HEK293 (cell line): Measurements from ENCODE around the gene PREB.

ENCODE experiments used
- EGR2 ChIP-seq: fragments of 450-650 bp; formaldehyde crosslinking; IDR thresholded peaks from 2 replicates; pipeline ENCODE4 v1.5.1; 2016; ENCODE audit warnings: low read depth, missing biosample characterization, missing genetic modification characterization
- GFI1B ChIP-seq: fragments of 450-650 bp; formaldehyde crosslinking; IDR thresholded peaks from 2 replicates; pipeline ENCODE4 v1.5.1; 2016; ENCODE audit warnings: missing biosample characterization, missing genetic modification characterization
- GLI4 ChIP-seq: fragments of 450-650 bp; formaldehyde crosslinking; IDR thresholded peaks from 2 replicates; pipeline ENCODE4 v1.5.1; 2016; ENCODE audit warnings: missing biosample characterization, missing genetic modification characterization
- GLIS2 ChIP-seq: fragments of 450-650 bp; formaldehyde crosslinking; IDR thresholded peaks from 2 replicates; pipeline ENCODE4 v1.5.1; 2016; ENCODE audit warnings: missing biosample characterization, missing genetic modification characterization
- KLF9 ChIP-seq: fragments of 450-650 bp; formaldehyde crosslinking; IDR thresholded peaks from 2 replicates; pipeline ENCODE4 v1.5.1; 2016; ENCODE audit warnings: missing biosample characterization, missing genetic modification characterization, low read depth
- OVOL3 ChIP-seq: fragments of 450-650 bp; formaldehyde crosslinking; IDR thresholded peaks from 2 replicates; pipeline ENCODE4 v1.5.1; 2016; ENCODE audit warnings: missing biosample characterization, missing genetic modification characterization
- SCRT2 ChIP-seq: fragments of 450-650 bp; formaldehyde crosslinking; IDR thresholded peaks from 2 replicates; pipeline ENCODE4 v1.5.1; 2016; ENCODE audit warnings: missing biosample characterization, missing genetic modification characterization
- SP3 ChIP-seq: fragments of 450-650 bp; formaldehyde crosslinking; IDR thresholded peaks from 2 replicates; pipeline ENCODE4 v1.5.1; 2016; ENCODE audit warnings: missing biosample characterization, missing genetic modification characterization
- TRIM28 ChIP-seq: IDR thresholded peaks from 2 replicates; pipeline ENCODE4 v1.6.1; 2011; ENCODE audit warnings: low read length, control low read depth, borderline replicate concordance
- ZBTB48 ChIP-seq: fragments of 450-650 bp; formaldehyde crosslinking; IDR thresholded peaks from 2 replicates; pipeline ENCODE4 v1.5.1; 2016; ENCODE audit warnings: missing biosample characterization, missing genetic modification characterization
- ZBTB8A ChIP-seq: fragments of 450-650 bp; formaldehyde crosslinking; IDR thresholded peaks from 2 replicates; pipeline ENCODE4 v1.5.1; 2016; ENCODE audit warnings: missing biosample characterization, missing genetic modification characterization
- ZFP37 ChIP-seq: fragments of 450-650 bp; formaldehyde crosslinking; IDR thresholded peaks from 2 replicates; pipeline ENCODE4 v1.5.1; 2016; ENCODE audit warnings: missing biosample characterization, missing genetic modification characterization
- ZIC2 ChIP-seq: fragments of 450-650 bp; formaldehyde crosslinking; IDR thresholded peaks from 2 replicates; pipeline ENCODE4 v1.5.1; 2016; ENCODE audit warnings: missing biosample characterization, missing genetic modification characterization
- ZNF10 ChIP-seq: fragments of 450-650 bp; formaldehyde crosslinking; IDR thresholded peaks from 2 replicates; pipeline ENCODE4 v1.5.1; 2017; ENCODE audit warnings: missing biosample characterization, missing genetic modification characterization
- ZNF335 ChIP-seq: fragments of 450-650 bp; formaldehyde crosslinking; conservative IDR thresholded peaks from 2 replicates; pipeline ENCODE4 v1.5.1; 2016; ENCODE audit warnings: missing biosample characterization, missing genetic modification characterization
- ZNF501 ChIP-seq: fragments of 450-650 bp; formaldehyde crosslinking; IDR thresholded peaks from 2 replicates; pipeline ENCODE4 v1.5.1; 2016; ENCODE audit warnings: missing biosample characterization, missing genetic modification characterization
- ZNF600 ChIP-seq: fragments of 450-650 bp; formaldehyde crosslinking; IDR thresholded peaks from 2 replicates; pipeline ENCODE4 v1.5.1; 2016; ENCODE audit warnings: missing biosample characterization, missing genetic modification characterization
- TF ChIP-seq, protein P1 (sequence below): fragments of 450-650 bp; formaldehyde crosslinking; IDR thresholded peaks from 2 replicates; pipeline ENCODE4 v1.5.1; 2016; ENCODE audit warnings: missing biosample characterization, missing genetic modification characterization
- TF ChIP-seq, protein P2 (sequence below): fragments of 450-650 bp; formaldehyde crosslinking; IDR thresholded peaks from 2 replicates; pipeline ENCODE4 v1.5.1; 2016; ENCODE audit warnings: missing biosample characterization, missing genetic modification characterization, low read depth
- TF ChIP-seq, protein P3 (sequence below): fragments of 450-650 bp; formaldehyde crosslinking; optimal IDR thresholded peaks from 2 replicates; pipeline ENCODE3; 2016; ENCODE audit warnings: missing biosample characterization, mild to moderate bottlenecking, missing genetic modification characterization
- TF ChIP-seq, protein P4 (sequence below): fragments of 450-650 bp; formaldehyde crosslinking; IDR thresholded peaks from 2 replicates; pipeline ENCODE4 v1.5.1; 2017; ENCODE audit warnings: missing biosample characterization, missing genetic modification characterization
- TF ChIP-seq, protein P5 (sequence below): fragments of 450-650 bp; formaldehyde crosslinking; IDR thresholded peaks from 2 replicates; pipeline ENCODE4 v1.5.1; 2016; ENCODE audit warnings: missing biosample characterization, missing genetic modification characterization, low read depth

PREB gene

DNA sequence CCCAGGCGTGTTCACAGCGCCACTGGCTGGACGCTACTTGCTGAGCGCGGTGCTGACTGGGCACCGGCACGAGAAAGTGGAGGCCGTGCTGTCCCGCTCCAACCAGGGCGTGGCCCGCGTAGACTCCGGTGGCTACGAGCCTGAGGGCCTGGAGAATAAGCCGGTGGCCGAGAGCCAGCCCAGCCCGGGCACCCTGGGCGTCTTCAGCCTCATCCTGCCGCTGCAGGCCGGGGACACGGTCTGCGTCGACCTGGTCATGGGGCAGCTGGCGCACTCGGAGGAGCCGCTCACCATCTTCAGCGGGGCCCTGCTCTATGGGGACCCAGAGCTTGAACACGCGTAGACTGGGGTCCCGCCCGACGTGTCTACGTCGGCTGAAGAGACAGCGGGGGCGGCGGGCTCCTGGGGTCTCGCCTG lies 48.8 kb downstream of the PREB start (continued):
- TF ChIP-seq ZNF501 (tag by site-specific recombination) (0 out of 2 replicates have a peak, but pooled peaks have one; percentile 27), TRIM28 (no peak), ZFP37 (peak; percentile 47; the same call in 1 of the 2 replicates), ZNF600 (tag by site-specific recombination) (peak; percentile 60; the same call in 1 of the 2 replicates), ZBTB8A (tag by site-specific recombination) (no peak; the same call in 1 of the 2 replicates), OVOL3 (tag by site-specific recombination) (no peak), GLI4 (tag by site-specific recombination) (no peak), GLIS2 (tag by site-specific recombination) (peak; percentile 57; the same call in 1 of the 2 replicates), ZNF10 (tag by site-specific recombination) (no peak), ZBTB48 (tag by site-specific recombination) (peak; percentile 11; the same call in 1 of the 2 replicates), SP3 (peak; percentile 17; the same call in 1 of the 2 replicates), ZIC2 (tag by site-specific recombination) (0 out of 2 replicates have a peak, but pooled peaks have one; percentile 14), SCRT2 (tag by site-specific recombination) (no peak), ZNF335 (tag by site-specific recombination) (peak; percentile 79), EGR2 (tag by site-specific recombination) (no peak), KLF9 (tag by site-specific recombination) (peak; percentile 39), GFI1B (tag by site-specific recombination) (no peak)
- TF ChIP-seq, protein P1, sequence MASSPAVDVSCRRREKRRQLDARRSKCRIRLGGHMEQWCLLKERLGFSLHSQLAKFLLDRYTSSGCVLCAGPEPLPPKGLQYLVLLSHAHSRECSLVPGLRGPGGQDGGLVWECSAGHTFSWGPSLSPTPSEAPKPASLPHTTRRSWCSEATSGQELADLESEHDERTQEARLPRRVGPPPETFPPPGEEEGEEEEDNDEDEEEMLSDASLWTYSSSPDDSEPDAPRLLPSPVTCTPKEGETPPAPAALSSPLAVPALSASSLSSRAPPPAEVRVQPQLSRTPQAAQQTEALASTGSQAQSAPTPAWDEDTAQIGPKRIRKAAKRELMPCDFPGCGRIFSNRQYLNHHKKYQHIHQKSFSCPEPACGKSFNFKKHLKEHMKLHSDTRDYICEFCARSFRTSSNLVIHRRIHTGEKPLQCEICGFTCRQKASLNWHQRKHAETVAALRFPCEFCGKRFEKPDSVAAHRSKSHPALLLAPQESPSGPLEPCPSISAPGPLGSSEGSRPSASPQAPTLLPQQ, result peak; percentile 30; the same call in 1 of the 2 replicates
- TF ChIP-seq, protein P2, sequence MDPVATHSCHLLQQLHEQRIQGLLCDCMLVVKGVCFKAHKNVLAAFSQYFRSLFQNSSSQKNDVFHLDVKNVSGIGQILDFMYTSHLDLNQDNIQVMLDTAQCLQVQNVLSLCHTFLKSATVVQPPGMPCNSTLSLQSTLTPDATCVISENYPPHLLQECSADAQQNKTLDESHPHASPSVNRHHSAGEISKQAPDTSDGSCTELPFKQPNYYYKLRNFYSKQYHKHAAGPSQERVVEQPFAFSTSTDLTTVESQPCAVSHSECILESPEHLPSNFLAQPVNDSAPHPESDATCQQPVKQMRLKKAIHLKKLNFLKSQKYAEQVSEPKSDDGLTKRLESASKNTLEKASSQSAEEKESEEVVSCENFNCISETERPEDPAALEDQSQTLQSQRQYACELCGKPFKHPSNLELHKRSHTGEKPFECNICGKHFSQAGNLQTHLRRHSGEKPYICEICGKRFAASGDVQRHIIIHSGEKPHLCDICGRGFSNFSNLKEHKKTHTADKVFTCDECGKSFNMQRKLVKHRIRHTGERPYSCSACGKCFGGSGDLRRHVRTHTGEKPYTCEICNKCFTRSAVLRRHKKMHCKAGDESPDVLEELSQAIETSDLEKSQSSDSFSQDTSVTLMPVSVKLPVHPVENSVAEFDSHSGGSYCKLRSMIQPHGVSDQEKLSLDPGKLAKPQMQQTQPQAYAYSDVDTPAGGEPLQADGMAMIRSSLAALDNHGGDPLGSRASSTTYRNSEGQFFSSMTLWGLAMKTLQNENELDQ (tag by site-specific recombination), result no peak
- TF ChIP-seq, protein P3, sequence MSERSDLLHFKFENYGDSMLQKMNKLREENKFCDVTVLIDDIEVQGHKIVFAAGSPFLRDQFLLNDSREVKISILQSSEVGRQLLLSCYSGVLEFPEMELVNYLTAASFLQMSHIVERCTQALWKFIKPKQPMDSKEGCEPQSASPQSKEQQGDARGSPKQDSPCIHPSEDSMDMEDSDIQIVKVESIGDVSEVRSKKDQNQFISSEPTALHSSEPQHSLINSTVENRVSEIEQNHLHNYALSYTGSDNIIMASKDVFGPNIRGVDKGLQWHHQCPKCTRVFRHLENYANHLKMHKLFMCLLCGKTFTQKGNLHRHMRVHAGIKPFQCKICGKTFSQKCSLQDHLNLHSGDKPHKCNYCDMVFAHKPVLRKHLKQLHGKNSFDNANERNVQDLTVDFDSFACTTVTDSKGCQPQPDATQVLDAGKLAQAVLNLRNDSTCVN (tag by site-specific recombination), result peak; percentile 62
- TF ChIP-seq, protein P4, sequence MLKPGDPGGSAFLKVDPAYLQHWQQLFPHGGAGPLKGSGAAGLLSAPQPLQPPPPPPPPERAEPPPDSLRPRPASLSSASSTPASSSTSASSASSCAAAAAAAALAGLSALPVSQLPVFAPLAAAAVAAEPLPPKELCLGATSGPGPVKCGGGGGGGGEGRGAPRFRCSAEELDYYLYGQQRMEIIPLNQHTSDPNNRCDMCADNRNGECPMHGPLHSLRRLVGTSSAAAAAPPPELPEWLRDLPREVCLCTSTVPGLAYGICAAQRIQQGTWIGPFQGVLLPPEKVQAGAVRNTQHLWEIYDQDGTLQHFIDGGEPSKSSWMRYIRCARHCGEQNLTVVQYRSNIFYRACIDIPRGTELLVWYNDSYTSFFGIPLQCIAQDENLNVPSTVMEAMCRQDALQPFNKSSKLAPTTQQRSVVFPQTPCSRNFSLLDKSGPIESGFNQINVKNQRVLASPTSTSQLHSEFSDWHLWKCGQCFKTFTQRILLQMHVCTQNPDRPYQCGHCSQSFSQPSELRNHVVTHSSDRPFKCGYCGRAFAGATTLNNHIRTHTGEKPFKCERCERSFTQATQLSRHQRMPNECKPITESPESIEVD (tag by site-specific recombination), result no peak
- TF ChIP-seq, protein P5, sequence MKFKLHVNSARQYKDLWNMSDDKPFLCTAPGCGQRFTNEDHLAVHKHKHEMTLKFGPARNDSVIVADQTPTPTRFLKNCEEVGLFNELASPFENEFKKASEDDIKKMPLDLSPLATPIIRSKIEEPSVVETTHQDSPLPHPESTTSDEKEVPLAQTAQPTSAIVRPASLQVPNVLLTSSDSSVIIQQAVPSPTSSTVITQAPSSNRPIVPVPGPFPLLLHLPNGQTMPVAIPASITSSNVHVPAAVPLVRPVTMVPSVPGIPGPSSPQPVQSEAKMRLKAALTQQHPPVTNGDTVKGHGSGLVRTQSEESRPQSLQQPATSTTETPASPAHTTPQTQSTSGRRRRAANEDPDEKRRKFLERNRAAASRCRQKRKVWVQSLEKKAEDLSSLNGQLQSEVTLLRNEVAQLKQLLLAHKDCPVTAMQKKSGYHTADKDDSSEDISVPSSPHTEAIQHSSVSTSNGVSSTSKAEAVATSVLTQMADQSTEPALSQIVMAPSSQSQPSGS (tag by site-specific recombination), result no peak
